NCI-H510A (cell line): ENCODE measurements around the gene RGS7.

Experiments
- DNase-seq: peaks from one replicate; lab custom pipeline; 2025; lab: John Stamatoyannopoulos, UW

The RGS7 gene

GRCh38 chr1:241079047-241079446, 278.0 kb downstream of the RGS7 start:
- DNase-seq, result no peak

- DNase-seq, result no peak
Measured at GRCh38 chr1:241077386-241078147, 279.4 kb downstream of the RGS7 start.

GRCh38 chr1:241074507-241074906, 282.5 kb downstream of the RGS7 start:
- DNase-seq, result no peak

- DNase-seq, result no peak
Measured at GRCh38 chr1:241068359-241068758, 288.6 kb downstream of the RGS7 start.

- no peak for DNase-seq
Measured at GRCh38 chr1:241063276-241063675, 293.7 kb downstream of the RGS7 start.

GRCh38 chr1:241061062-241061461, 295.9 kb downstream of the RGS7 start:
- DNase-seq, result no peak

GRCh38 chr1:241048622-241049021, 308.4 kb downstream of the RGS7 start:
- peak; percentile 12 for DNase-seq

- DNase-seq, result no peak
Measured at GRCh38 chr1:241045659-241046058, 311.3 kb downstream of the RGS7 start.

- no peak for DNase-seq
Measured at GRCh38 chr1:241034203-241034936, 322.6 kb downstream of the RGS7 start.

GRCh38 chr1:241024834-241025233, 332.2 kb downstream of the RGS7 start:
- no peak for DNase-seq

GRCh38 chr1:241022366-241022765, 334.6 kb downstream of the RGS7 start:
- DNase-seq, result no peak

GRCh38 chr1:241020851-241021697, 335.9 kb downstream of the RGS7 start:
- no peak for DNase-seq

GRCh38 chr1:241012708-241013340, 344.2 kb downstream of the RGS7 start:
- DNase-seq, result no peak

GRCh38 chr1:241007668-241008067, 349.3 kb downstream of the RGS7 start:
- DNase-seq, result no peak

GRCh38 chr1:240999826-241000225, 357.2 kb downstream of the RGS7 start:
- DNase-seq, result peak; percentile 2

- DNase-seq, result no peak
Measured at GRCh38 chr1:240998441-240999015, 358.5 kb downstream of the RGS7 start.

- DNase-seq, result no peak
Measured at GRCh38 chr1:240998024-240998423, 359.0 kb downstream of the RGS7 start.

GRCh38 chr1:240993004-240993403, 364.0 kb downstream of the RGS7 start:
- DNase-seq, result no peak

GRCh38 chr1:240991230-240991629, 365.8 kb downstream of the RGS7 start:
- DNase-seq, result no peak

GRCh38 chr1:240987928-240988327, 369.1 kb downstream of the RGS7 start:
- DNase-seq, result no peak

- DNase-seq, result no peak
Measured at GRCh38 chr1:240985081-240985480, 371.9 kb downstream of the RGS7 start.

- no peak for DNase-seq
Measured at GRCh38 chr1:240980342-240980741, 376.7 kb downstream of the RGS7 start.
